ENCODE results near the gene IL1RL1.

The IL1RL1 gene

DNA sequence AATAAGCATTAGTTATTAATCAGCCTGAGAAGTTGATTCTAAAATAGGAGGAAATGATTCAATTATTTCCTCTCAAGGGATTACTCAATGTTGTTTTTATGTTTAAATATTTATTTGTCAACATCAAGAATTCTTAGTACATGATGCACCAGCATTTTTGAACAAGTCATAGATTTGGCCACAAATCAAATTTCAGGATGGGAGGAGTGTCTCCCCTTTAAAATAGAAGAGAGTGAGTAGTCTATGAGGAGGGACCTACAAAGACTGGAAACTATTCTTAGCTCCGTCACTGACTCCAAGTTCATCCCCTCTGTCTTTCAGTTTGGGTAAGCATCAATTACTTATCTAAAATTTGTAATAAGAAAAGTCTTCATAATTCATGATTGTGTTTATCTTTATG, 25.6 kb downstream of the IL1RL1 start:
- Histone ChIP-seq H3K36me3 (ENCODE audit: control insufficient read depth, insufficient read depth, low read length) (no peaks in the 10 kb centered on the region), H3K4me1 (ENCODE audit: control insufficient read depth, insufficient read depth, low read length) (no peaks in the 10 kb centered on the region), H3K9ac (ENCODE audit: low read length) (no peak overlapping the region), H3K4me3 (ENCODE audit: low read depth, low read length) (no peak overlapping the region), H3K27ac (ENCODE audit: low read depth, low read length) (no peak overlapping the region), H3K27me3 (ENCODE audit: control insufficient read depth, insufficient read depth, low read length) (no peaks in the 10 kb centered on the region), H3K9me3 (ENCODE audit: control insufficient read depth, insufficient read depth, low read depth, low read length) (no peaks in the 10 kb centered on the region)

DNA sequence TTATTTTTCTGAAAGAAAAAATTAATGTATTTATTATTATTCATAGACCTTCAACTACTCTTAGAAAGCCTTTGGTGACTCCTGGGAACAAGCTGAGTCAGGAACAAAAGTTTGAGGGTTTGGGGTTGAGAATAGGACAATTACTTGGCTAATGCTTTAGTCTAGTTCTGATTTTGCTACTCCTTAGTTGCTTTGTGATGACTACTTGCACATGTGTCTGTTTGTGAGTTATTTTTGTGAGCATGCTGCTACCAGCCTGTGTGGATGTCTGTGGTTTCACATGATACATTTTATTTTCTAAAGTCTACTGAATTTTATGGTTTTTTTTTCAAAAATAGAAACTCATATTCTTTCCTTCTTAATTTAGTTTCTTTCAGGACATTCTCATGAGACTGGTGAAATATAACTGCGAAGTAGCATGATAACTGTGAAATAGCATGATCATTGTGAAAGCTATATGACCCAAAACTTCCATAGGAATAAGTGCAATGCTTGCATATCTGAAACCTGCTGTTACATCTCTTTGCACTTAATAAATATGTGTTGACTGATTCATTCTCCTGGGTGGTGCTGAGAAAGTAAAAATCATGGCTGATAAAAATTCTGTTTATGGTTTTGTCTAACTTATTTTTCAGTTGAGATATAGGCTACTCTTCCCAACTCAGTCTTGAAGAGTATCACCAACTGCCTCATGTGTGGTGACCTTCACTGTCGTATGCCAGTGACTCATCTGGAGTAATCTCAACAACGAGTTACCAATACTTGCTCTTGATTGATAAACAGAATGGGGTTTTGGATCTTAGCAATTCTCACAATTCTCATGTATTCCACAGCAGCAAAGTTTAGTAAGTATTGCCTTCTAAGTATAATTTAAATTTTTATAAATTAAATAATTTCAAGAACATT, 26.4 kb downstream of the IL1RL1 start:
- Histone ChIP-seq H3K27me3 (ENCODE audit: control insufficient read depth, insufficient read depth, low read length) (peaks cover 2% of the 10 kb centered on the region; the same call in 1 of the 2 replicates), H3K4me1 (ENCODE audit: control insufficient read depth, insufficient read depth, low read length) (no peaks in the 10 kb centered on the region), H3K36me3 (ENCODE audit: control insufficient read depth, insufficient read depth, low read length) (no peaks in the 10 kb centered on the region), H3K4me3 (ENCODE audit: low read depth, low read length) (no peak overlapping the region), H3K9me3 (ENCODE audit: control insufficient read depth, insufficient read depth, low read depth, low read length) (no peaks in the 10 kb centered on the region), H3K9ac (ENCODE audit: low read length) (no peak overlapping the region), H3K27ac (ENCODE audit: low read depth, low read length) (no peak overlapping the region)

DNA sequence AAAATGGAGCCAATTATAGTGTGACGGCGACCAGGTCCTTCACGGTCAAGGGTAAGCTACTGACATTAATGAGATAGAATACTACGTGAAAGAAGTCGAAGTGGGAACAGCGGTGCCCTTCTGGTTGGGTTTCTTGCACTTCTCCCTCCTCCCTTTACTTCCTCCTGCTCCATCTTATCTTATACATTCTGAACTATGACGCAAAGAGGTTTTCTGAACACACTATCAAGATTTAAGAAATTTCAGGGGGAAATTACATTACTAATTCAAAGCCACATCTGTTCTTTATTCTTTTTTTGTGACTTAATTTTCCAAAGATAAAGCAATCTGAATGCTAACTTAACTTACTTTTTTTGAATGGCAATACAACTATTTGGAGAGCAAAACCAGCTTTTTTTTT, 29.4 kb downstream of the IL1RL1 start:
- H3K27me3 ChIP-seq (ENCODE audit: control insufficient read depth, insufficient read depth, low read length): peaks cover 4% of the 10 kb centered on the region; the same call in 1 of the 2 replicates
- no peak overlapping the region for H3K4me3 ChIP-seq (ENCODE audit: low read depth, low read length)
- H3K9ac ChIP-seq (ENCODE audit: low read length): no peak overlapping the region
- H3K9me3 ChIP-seq (ENCODE audit: control insufficient read depth, insufficient read depth, low read depth, low read length): no peaks in the 10 kb centered on the region
- H3K27ac ChIP-seq (ENCODE audit: low read depth, low read length): no peak overlapping the region
- no peaks in the 10 kb centered on the region for H3K4me1 ChIP-seq (ENCODE audit: control insufficient read depth, insufficient read depth, low read length)
- H3K36me3 ChIP-seq (ENCODE audit: control insufficient read depth, insufficient read depth, low read length): no peaks in the 10 kb centered on the region

DNA sequence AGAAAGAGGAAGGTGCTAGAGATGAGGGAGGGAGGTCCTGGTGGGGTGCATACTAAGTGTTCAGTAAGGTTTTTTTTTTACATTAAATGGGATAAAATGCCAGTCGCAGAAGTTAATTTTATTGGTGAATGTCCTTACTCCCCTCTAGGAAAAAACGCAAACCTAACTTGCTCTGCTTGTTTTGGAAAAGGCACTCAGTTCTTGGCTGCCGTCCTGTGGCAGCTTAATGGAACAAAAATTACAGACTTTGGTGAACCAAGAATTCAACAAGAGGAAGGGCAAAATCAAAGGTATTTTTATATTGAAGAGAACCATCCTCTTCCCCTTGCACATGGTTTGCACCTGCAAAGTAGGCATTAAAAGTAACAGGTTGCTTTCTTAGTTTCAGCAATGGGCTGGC, 31.5 kb downstream of the IL1RL1 start:
- Histone ChIP-seq H3K9ac (ENCODE audit: low read length) (no peak overlapping the region), H3K4me3 (ENCODE audit: low read depth, low read length) (no peak overlapping the region), H3K4me1 (ENCODE audit: control insufficient read depth, insufficient read depth, low read length) (no peaks in the 10 kb centered on the region), H3K36me3 (ENCODE audit: control insufficient read depth, insufficient read depth, low read length) (no peaks in the 10 kb centered on the region), H3K27me3 (ENCODE audit: control insufficient read depth, insufficient read depth, low read length) (peaks cover 4% of the 10 kb centered on the region; the same call in 1 of the 2 replicates), H3K27ac (ENCODE audit: low read depth, low read length) (no peak overlapping the region), H3K9me3 (ENCODE audit: control insufficient read depth, insufficient read depth, low read depth, low read length) (no peaks in the 10 kb centered on the region)

DNA sequence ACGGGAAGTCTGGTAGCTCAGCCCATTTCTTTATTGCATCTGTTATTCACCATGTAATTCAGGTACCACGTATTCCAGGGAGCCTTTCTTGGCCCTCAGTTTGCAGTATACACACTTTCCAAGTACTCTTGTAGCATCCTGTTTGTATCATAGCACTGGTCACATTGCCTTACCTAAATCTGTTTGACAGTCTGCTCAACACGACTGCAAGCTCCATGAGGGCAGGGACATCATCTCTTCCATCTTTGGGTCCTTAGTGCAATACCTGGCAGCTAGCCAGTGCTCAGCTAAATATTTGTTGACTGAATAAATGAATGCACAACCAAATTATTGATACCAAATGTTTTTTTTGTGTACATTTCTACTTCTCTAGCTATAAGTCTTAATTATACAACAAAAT, 33.0 kb downstream of the IL1RL1 start:
- no peaks in the 10 kb centered on the region for H3K9me3 ChIP-seq (ENCODE audit: control insufficient read depth, insufficient read depth, low read depth, low read length)
- no peak overlapping the region for H3K27ac ChIP-seq (ENCODE audit: low read depth, low read length)
- H3K27me3 ChIP-seq (ENCODE audit: control insufficient read depth, insufficient read depth, low read length): peaks cover 7% of the 10 kb centered on the region; the same call in 1 of the 2 replicates

DNA sequence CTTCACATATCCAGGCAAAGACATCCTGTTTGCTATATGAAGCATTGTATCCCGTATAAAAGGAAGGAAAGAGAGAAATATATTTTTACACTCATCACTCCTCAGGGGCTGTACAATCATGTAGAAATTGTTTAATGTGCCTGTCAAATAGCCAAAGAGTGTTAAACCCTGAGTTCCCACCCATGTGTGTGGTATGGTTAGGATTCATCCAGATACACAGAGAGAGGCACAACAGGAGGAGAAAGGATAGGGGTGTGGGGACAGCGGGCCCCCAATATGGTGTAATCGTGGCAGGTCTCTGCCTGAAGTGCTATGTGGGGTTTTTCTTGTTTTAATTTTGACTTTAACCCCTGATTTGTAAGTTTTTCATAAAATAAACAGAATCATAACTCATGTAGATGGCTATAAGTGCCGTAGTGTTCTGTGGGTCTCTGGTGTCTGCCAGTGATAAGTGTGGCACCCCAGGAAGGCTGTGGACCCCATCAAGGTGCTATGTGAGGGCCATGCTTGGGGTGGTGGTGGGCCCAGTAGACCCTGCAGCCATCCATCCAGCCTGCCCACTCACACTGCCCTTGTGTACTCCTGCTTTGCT, 34.1 kb downstream of the IL1RL1 start:
- Histone ChIP-seq H3K27ac (ENCODE audit: low read depth, low read length) (no peak overlapping the region), H3K4me1 (ENCODE audit: control insufficient read depth, insufficient read depth, low read length) (no peaks in the 10 kb centered on the region), H3K27me3 (ENCODE audit: control insufficient read depth, insufficient read depth, low read length) (peaks cover 7% of the 10 kb centered on the region; the same call in 1 of the 2 replicates), H3K4me3 (ENCODE audit: low read depth, low read length) (no peak overlapping the region), H3K9me3 (ENCODE audit: control insufficient read depth, insufficient read depth, low read depth, low read length) (no peaks in the 10 kb centered on the region), H3K36me3 (ENCODE audit: control insufficient read depth, insufficient read depth, low read length) (no peaks in the 10 kb centered on the region), H3K9ac (ENCODE audit: low read length) (no peak overlapping the region)

More for the DNA sequence above, 33.0 kb downstream of the IL1RL1 start:
- Histone ChIP-seq H3K36me3 (ENCODE audit: control insufficient read depth, insufficient read depth, low read length) (no peaks in the 10 kb centered on the region), H3K9ac (ENCODE audit: low read length) (no peak overlapping the region), H3K4me1 (ENCODE audit: control insufficient read depth, insufficient read depth, low read length) (no peaks in the 10 kb centered on the region), H3K4me3 (ENCODE audit: low read depth, low read length) (no peak overlapping the region)

DNA sequence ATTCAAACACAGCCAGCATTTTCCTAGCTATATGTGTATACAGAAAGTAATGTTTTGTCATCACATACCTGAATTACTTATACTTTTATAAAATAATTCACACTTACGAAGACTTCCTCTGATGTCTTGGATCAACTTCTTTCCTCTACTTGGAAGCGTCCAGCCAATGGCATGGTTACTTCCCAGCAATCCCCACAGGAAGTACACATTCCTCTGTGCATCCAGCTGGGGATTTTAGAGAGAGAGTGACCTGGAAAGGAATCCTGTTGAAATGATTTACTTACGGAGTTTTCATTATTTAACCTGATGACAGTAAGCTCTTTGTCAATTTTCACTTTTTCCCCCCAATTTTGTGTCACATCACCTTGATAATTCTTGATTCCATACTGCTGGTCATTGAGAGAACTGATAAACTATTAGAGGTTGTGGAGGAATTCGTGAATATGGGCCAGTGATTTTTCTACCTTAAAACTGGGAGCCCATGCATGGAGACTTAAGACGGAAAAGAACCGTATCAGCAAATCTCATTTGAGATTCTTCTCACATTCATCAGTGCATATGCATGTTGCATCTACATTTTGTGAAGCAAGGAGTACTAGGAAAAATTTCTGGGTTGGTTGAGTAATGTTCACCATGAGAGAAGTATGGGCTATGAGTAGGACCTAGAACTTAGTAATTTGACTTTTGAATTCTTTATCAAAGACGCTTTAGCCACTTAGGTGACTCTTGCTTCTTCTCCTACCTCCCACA, 35.2 kb downstream of the IL1RL1 start:
- H3K9ac ChIP-seq (ENCODE audit: low read length): no peak overlapping the region
- H3K9me3 ChIP-seq (ENCODE audit: control insufficient read depth, insufficient read depth, low read depth, low read length): no peaks in the 10 kb centered on the region
- H3K4me3 ChIP-seq (ENCODE audit: low read depth, low read length): no peak overlapping the region
- no peak overlapping the region for H3K27ac ChIP-seq (ENCODE audit: low read depth, low read length)
- H3K27me3 ChIP-seq (ENCODE audit: control insufficient read depth, insufficient read depth, low read length): peaks cover 7% of the 10 kb centered on the region; the same call in 1 of the 2 replicates
- H3K4me1 ChIP-seq (ENCODE audit: control insufficient read depth, insufficient read depth, low read length): no peaks in the 10 kb centered on the region
- no peaks in the 10 kb centered on the region for H3K36me3 ChIP-seq (ENCODE audit: control insufficient read depth, insufficient read depth, low read length)

DNA sequence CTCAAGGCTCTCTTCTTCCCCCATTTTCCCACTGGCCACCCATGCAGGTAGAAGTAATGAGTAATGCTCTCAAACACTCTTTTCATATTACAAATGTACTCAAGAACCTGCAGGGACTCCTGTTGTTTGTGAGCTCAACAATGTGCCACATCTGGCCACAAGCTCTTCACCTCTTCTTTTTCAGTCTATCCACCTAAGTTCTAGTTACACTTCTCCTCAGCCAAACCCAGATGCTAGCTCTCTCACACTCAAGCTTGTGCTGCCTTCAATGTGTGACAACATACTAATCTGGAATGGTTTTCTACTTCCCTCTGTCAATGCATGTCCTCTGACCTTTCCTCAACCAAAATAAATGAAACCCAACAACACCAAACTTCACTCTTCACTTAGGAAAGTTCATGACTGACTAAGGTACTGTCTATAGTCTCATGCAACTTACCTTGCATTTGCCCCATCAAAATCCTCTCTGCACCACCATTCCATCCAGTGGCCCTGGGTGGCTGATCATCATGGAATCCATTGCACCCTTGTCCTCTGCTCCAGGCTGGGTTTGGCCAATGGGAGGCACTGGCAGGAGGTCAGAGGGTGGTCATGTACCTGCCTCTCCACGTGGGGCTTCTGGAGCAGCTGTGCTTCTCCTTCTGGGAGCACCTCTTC, 38.9 kb downstream of the IL1RL1 start:
- peaks cover 8% of the 10 kb centered on the region; the same call in 1 of the 2 replicates for H3K27me3 ChIP-seq (ENCODE audit: control insufficient read depth, insufficient read depth, low read length)
- no peaks in the 10 kb centered on the region for H3K36me3 ChIP-seq (ENCODE audit: control insufficient read depth, insufficient read depth, low read length)
- no peak overlapping the region for H3K4me3 ChIP-seq (ENCODE audit: low read depth, low read length)
- H3K9me3 ChIP-seq (ENCODE audit: control insufficient read depth, insufficient read depth, low read depth, low read length): no peaks in the 10 kb centered on the region
- no peaks in the 10 kb centered on the region for H3K4me1 ChIP-seq (ENCODE audit: control insufficient read depth, insufficient read depth, low read length)
- H3K9ac ChIP-seq (ENCODE audit: low read length): no peak overlapping the region
- H3K27ac ChIP-seq (ENCODE audit: low read depth, low read length): no peak overlapping the region

DNA sequence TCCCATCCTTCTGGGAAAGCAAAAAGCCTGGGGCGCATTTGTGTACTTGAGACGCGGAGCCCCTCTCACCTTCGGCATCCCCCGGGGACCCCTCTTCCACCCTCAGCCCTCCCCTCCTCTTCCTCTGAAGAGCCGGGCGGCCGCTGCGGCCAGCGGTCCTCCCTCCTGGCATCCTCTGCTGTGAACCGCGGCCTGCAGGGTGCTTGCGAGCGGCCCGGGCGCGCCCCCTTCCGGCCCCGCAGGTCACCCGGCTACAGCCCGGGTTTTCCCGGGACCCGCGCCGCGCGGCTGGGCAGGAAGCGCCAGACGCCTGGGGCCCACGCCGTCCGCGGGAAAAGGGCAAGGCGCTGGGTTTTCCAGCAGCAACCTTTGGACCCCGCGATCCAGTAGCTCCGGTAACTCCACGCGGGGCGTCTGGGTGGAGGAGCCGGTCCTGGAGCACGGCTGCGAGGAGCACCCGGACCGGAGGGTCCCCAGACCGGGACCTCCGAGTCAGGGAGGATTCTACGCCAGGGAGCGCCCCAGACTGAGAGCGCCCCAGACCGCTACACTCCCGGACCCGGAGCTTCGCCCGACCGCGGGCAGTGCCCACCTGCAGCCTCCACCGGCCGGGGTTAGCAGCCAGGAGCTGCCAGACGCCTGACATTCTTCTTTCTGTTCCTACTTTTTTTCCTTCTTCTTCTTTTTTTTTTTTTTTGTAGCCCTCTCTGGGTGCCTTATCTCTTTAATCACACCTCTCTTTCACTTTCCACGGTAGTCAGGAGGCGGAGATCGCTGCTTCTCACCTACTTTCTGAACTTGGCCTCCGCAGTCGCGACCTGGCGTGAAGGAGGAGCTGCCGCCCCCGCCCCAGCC, 44.4 kb downstream of the IL1RL1 start, which contains the start of gene IL18R1:
IL18R1 (plus strand) TSS at position 271 of the 855 bp plus-strand sequence. CDS start 6,865 bp downstream, outside the sequence.
- peak within 1 kb of the TSS; percentile 70 for H3K9ac ChIP-seq (ENCODE audit: low read length)
- no peak within 1 kb of the TSS for H3K27ac ChIP-seq (ENCODE audit: low read depth, low read length)
- H3K36me3 ChIP-seq (ENCODE audit: control insufficient read depth, insufficient read depth, low read length): no peaks in the 10 kb centered on the region
- H3K4me1 ChIP-seq (ENCODE audit: control insufficient read depth, insufficient read depth, low read length): no peaks in the 10 kb centered on the region
- H3K27me3 ChIP-seq (ENCODE audit: control insufficient read depth, insufficient read depth, low read length): peaks cover 27% of the 10 kb centered on the region
- H3K9me3 ChIP-seq (ENCODE audit: control insufficient read depth, insufficient read depth, low read depth, low read length): no peaks in the 10 kb centered on the region
- H3K4me3 ChIP-seq (ENCODE audit: low read depth, low read length): peak within 1 kb of the TSS; percentile 84

DNA sequence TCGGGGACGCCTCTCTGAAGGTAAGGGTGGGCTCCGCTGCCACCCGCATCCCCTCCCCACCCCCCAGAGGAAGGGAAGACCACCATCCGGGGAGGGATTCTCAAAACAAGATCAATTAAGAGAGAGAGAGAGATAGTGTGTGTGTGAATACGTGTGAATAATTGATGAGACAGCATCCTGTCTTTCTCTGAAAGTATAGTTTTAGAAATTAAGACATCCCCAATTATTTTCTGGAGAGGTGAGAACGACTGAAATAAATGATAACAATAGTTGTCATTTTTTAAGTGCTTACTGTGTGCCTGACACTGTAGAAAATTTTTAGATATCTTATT, 45.0 kb downstream of the IL1RL1 start:
- Histone ChIP-seq H3K9me3 (ENCODE audit: control insufficient read depth, insufficient read depth, low read depth, low read length) (no peaks in the 10 kb centered on the region), H3K27me3 (ENCODE audit: control insufficient read depth, insufficient read depth, low read length) (peaks cover 27% of the 10 kb centered on the region), H3K36me3 (ENCODE audit: control insufficient read depth, insufficient read depth, low read length) (no peaks in the 10 kb centered on the region), H3K4me1 (ENCODE audit: control insufficient read depth, insufficient read depth, low read length) (no peaks in the 10 kb centered on the region), H3K9ac (ENCODE audit: low read length) (no peak overlapping the region), H3K27ac (ENCODE audit: low read depth, low read length) (no peak overlapping the region), H3K4me3 (ENCODE audit: low read depth, low read length) (peak overlapping the region; percentile 84)

Data from HUES6 (cell line).